ENCODE results near the gene CELSR1.

GRCh38 chr22:46359362-46359761 lies 178.1 kb downstream of the CELSR1 start:
- TF ChIP-seq POLR2AphosphoS5 (IDR thresholded peaks at IDR 0.05; ENCODE audit: low read depth) = no peak
- TF ChIP-seq CTCF (IDR thresholded peaks at IDR 0.05; ENCODE audit: insufficient read depth, low read length) = no peak
- TF ChIP-seq REST (IDR thresholded peaks at IDR 0.05; ENCODE audit: insufficient replicate concordance, low read depth) = no peak
